IMR-90 (cell line): ENCODE measurements around the gene KAZN. TPM values are rescaled to one million over a fixed set of nuclear protein-coding genes. Genes with fewer than 3 reads are reported as not detected.

Source experiments
- ATAC-seq: fragments of 200-7000 bp; cut with Tn5 transposase; 2 replicates; pipeline ENCODE4 v1.9.1; 2020; ENCODE audit warnings: low read depth, mild to moderate bottlenecking, moderate library complexity
- BruUV-seq: library from RNA; stranded (reverse); fragments of 400-500 nt; replicated peaks from 2 replicates; lab custom pipeline; 2021; lab: Mats Ljungman, UMichigan
- CTCF ChIA-PET: fragments of 300-600 bp; formaldehyde crosslinking; extraction: SDS; loops from one replicate; lab custom pipeline; 2021; ENCODE audit warnings: antibody characterized with exemption; lab: Yijun Ruan, JAX
- POLR2A ChIA-PET: fragments of 300-600 bp; sonication (Branson Sonifier 250); formaldehyde crosslinking; loops from one replicate; lab custom pipeline; 2022; ENCODE audit warnings: antibody characterized with exemption; ENCODE audit not compliant: unreplicated experiment; lab: Charles Lee
- DNase-seq: peaks from one replicate; pipeline ENCODE4 v3.0.0; 2013
- H2AFZ ChIP-seq: replicated peaks from 2 replicates; pipeline ENCODE3; 2013; ENCODE audit warnings: low read length, mild to moderate bottlenecking; ENCODE audit not compliant: poor library complexity
- H2AK5ac ChIP-seq: 2 replicates; pipeline ENCODE4 v1.6.1; 2013; ENCODE audit warnings: low read depth, low read length, inconsistent platforms
- H2AK9ac ChIP-seq: replicated peaks from 2 replicates; pipeline ENCODE3; 2013; ENCODE audit warnings: mild to moderate bottlenecking, low read depth, low read length, moderate library complexity; ENCODE audit not compliant: poor library complexity
- H2BK120ac ChIP-seq: 2 replicates; pipeline ENCODE4 v1.6.1; 2013; ENCODE audit warnings: low read depth, low read length, inconsistent platforms
- H2BK15ac ChIP-seq: 3 replicates; pipeline ENCODE4 v1.6.1; 2013; ENCODE audit warnings: low read depth, low read length, inconsistent platforms
- H2BK20ac ChIP-seq: 2 replicates; pipeline ENCODE4 v1.6.1; 2013; ENCODE audit warnings: low read depth, mild to moderate bottlenecking, inconsistent platforms, low read length, moderate library complexity
- H2BK5ac ChIP-seq: 2 replicates; pipeline ENCODE4 v1.6.1; 2013; ENCODE audit warnings: mild to moderate bottlenecking, low read depth, low read length, inconsistent platforms; ENCODE audit not compliant: poor library complexity, severe bottlenecking
- H3K14ac ChIP-seq: replicated peaks from 2 replicates; pipeline ENCODE4 v1.6.1; 2013; ENCODE audit warnings: low read depth, low read length, inconsistent platforms
- H3K18ac ChIP-seq: 2 replicates; pipeline ENCODE4 v1.6.1; 2013; ENCODE audit warnings: low read depth, low read length, control low read depth
- H3K23ac ChIP-seq: 2 replicates; pipeline ENCODE4 v1.6.1; 2013; ENCODE audit warnings: low read depth, low read length, inconsistent platforms
- H3K27ac ChIP-seq: 2 replicates; pipeline ENCODE4 v1.5.1; 2013; ENCODE audit warnings: mild to moderate bottlenecking, control low read depth, low read length; ENCODE audit not compliant: insufficient read depth
- H3K27me3 ChIP-seq: 2 replicates; pipeline ENCODE4 v1.6.1; 2013; ENCODE audit warnings: low read length; ENCODE audit not compliant: control insufficient read depth, insufficient read depth
- H3K36me3 ChIP-seq: 2 replicates; pipeline ENCODE4 v1.6.1; 2013; ENCODE audit warnings: low read length, mixed read lengths; ENCODE audit not compliant: control insufficient read depth, insufficient read depth
- H3K4ac ChIP-seq: 2 replicates; pipeline ENCODE4 v1.6.1; 2013; ENCODE audit warnings: low read depth, low read length, inconsistent platforms
- H3K4me1 ChIP-seq: 2 replicates; pipeline ENCODE4 v1.6.1; 2013; ENCODE audit warnings: low read length, mixed read lengths; ENCODE audit not compliant: control insufficient read depth, insufficient read depth
- H3K4me2 ChIP-seq: 2 replicates; pipeline ENCODE4 v1.6.1; 2013; ENCODE audit warnings: low read depth, mild to moderate bottlenecking, control low read depth, low read length, moderate library complexity
- H3K4me3 ChIP-seq: 2 replicates; pipeline ENCODE4 v1.5.1; 2013; ENCODE audit warnings: low read depth, mild to moderate bottlenecking, control low read depth, low read length, moderate library complexity; ENCODE audit not compliant: insufficient read depth
- H3K56ac ChIP-seq: 2 replicates; pipeline ENCODE4 v1.6.1; 2013; ENCODE audit warnings: low read length, inconsistent platforms; ENCODE audit not compliant: insufficient read depth; ENCODE audit errors: extremely low read depth
- H3K79me1 ChIP-seq, 2 experiments: 2 replicates each; pipeline ENCODE4 v1.6.1; 2013; ENCODE audit warnings: low read length in 2 of 2, inconsistent platforms in 1 of 2, low read depth in 1 of 2
- H3K9ac ChIP-seq: 2 replicates; pipeline ENCODE4 v1.6.1; 2013; ENCODE audit warnings: low read depth, low read length, control low read depth
- H3K9me1 ChIP-seq: 2 replicates; pipeline ENCODE4 v1.6.1; 2013; ENCODE audit warnings: low read length, inconsistent platforms; ENCODE audit not compliant: insufficient read depth
- H3K9me3 ChIP-seq: 2 replicates; pipeline ENCODE4 v1.6.1; 2013; ENCODE audit warnings: low read length; ENCODE audit not compliant: control insufficient read depth, insufficient read depth
- H4K20me1 ChIP-seq: 2 replicates; pipeline ENCODE4 v1.6.1; 2013; ENCODE audit warnings: low read length, inconsistent platforms; ENCODE audit not compliant: insufficient read depth
- H4K5ac ChIP-seq: 2 replicates; pipeline ENCODE4 v1.6.1; 2013; ENCODE audit warnings: mild to moderate bottlenecking, low read depth, low read length, control low read depth
- H4K8ac ChIP-seq, 2 experiments: 2 replicates each; pipeline ENCODE4 v1.6.1; 2013; ENCODE audit warnings: low read depth in 2 of 2, low read length in 2 of 2, control low read depth in 1 of 2, inconsistent platforms in 1 of 2
- H4K91ac ChIP-seq: 2 replicates; pipeline ENCODE4 v1.6.1; 2013; ENCODE audit warnings: low read depth, low read length, inconsistent platforms; ENCODE audit not compliant: insufficient read depth
- BHLHE40 ChIP-seq: fragments of 150-350 bp; IDR thresholded peaks from 2 replicates; pipeline ENCODE4 v1.6.1; 2016; ENCODE audit warnings: mild to moderate bottlenecking, low read depth, low read length
- CEBPB ChIP-seq: IDR thresholded peaks from 2 replicates; pipeline ENCODE4 v1.6.1; 2012; ENCODE audit warnings: low read depth, low read length, improper control_type of control experiment
- CHD1 ChIP-seq: IDR thresholded peaks from 2 replicates; pipeline ENCODE4 v1.6.1; 2012; ENCODE audit warnings: low read depth, low read length, improper control_type of control experiment
- FOS ChIP-seq: fragments of 150-350 bp; IDR thresholded peaks from 2 replicates; pipeline ENCODE4 v1.6.1; 2016; ENCODE audit warnings: low read depth, low read length
- MAFK ChIP-seq: IDR thresholded peaks from 2 replicates; pipeline ENCODE4 v1.6.1; 2012; ENCODE audit warnings: low read depth, low read length, improper control_type of control experiment
- RAD21 ChIP-seq: IDR thresholded peaks from 2 replicates; pipeline ENCODE4 v1.6.1; 2012; ENCODE audit warnings: low read length, improper control_type of control experiment
- RFX5 ChIP-seq: IDR thresholded peaks from 2 replicates; pipeline ENCODE4 v1.8.0; 2012; ENCODE audit warnings: low read depth, mild to moderate bottlenecking, low read length, moderate library complexity
- SMC3 ChIP-seq: fragments of 150-350 bp; IDR thresholded peaks from 2 replicates; pipeline ENCODE4 v1.6.1; 2016; ENCODE audit warnings: low read depth, mild to moderate bottlenecking, antibody characterized with exemption, low read length, moderate library complexity
- WGBS, 2 experiments: methylation state at CpG; one replicate each; pipeline versions ENCODE4 v1.1.5 to v1.1.7; 2013; ENCODE audit warnings: missing lambda C conversion rate in 2 of 2; ENCODE audit not compliant: insufficient read length in 1 of 2; ENCODE audit errors: extremely low coverage in 2 of 2; 5-methylcytosine and 5-hydroxymethylcytosine counted together
- dilution Hi-C: fragments of 300-500 bp; cut with HindIII; formaldehyde crosslinking; loops from one replicate; pipeline ENCODE4 v1.14.3; 2018; ENCODE audit warnings: low sequenced_read_pairs; ENCODE audit not compliant: unreplicated experiment
- in situ Hi-C: fragments of 300-500 bp; cut with MboI; formaldehyde crosslinking; loops from 3 replicates; pipeline ENCODE4 v1.14.3; 2019; ENCODE audit warnings: low sequenced_read_pairs, inconsistent platforms, mixed read lengths
- intact Hi-C: fragments of 100-400 bp; cut with micrococcal nuclease; formaldehyde crosslinking; loops from 2 replicates; pipeline ENCODE4 v1.10.0; 2022
- polyA plus RNA-seq, 3 experiments: library from polyadenylated mRNA; depleted of rRNA; stranded (reverse); fragments of >200 nt; gene quantifications; 2 replicates each; pipeline ENCODE4 v1.2.3, GENCODE V29; 2012; ENCODE audit warnings: low replicate concordance in 1 of 3
- total RNA-seq: library from RNA; depleted of rRNA; stranded (reverse); fragments of >200 nt; gene quantifications from 2 replicates; pipeline ENCODE4 v1.2.3, GENCODE V29; 2012
- TF ChIP-seq, protein P1 (sequence below): fragments of 150-350 bp; IDR thresholded peaks from 2 replicates; pipeline ENCODE4 v1.6.1; 2017; ENCODE audit warnings: mild to moderate bottlenecking, antibody characterized with exemption, low read length, low read depth
- TF ChIP-seq, protein P2 (sequence below): fragments of 150-350 bp; IDR thresholded peaks from 2 replicates; pipeline ENCODE4 v1.6.1; 2016; ENCODE audit warnings: low read depth, mild to moderate bottlenecking, low read length, moderate library complexity, borderline replicate concordance

The KAZN gene
- total and polyA plus RNA-seq, 2 of the 4 experiments (the other 2 are of a cell fraction), result 5.2 to 10.5 TPM

DNA sequence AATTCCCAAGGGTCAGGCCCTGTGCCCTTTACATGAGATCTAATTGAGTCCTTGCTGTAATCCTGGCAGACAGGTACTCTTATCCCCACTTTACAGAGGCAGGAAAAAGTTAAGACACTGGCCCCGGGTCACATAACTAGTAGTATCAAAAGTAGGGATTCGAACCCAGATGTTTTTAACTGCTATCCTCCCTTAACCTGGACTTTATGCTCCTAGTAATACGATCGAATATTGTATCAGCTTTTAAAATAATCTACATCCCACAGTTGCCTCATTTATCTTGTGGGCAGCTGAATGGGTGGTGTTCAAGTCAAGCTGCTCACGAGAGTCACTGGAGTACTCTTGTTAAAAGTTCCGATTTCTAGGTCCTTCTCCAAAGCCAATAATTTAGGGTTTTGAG is 529.6 kb downstream of the KAZN start:
- Histone ChIP-seq H3K23ac (no peak overlapping the region), H2AFZ (no peak overlapping the region), H3K27ac (no peak overlapping the region), H4K8ac (no peak overlapping the region), H3K36me3 (no peaks in the 10 kb centered on the region), H3K9ac (no peak overlapping the region), H3K14ac (no peak overlapping the region), H2AK5ac (no peak overlapping the region), H2AK9ac (no peak overlapping the region), H2BK120ac (no peak overlapping the region), H4K20me1 (no peaks in the 10 kb centered on the region; the same call in 1 of the 2 replicates), H3K9me1 (no peaks in the 10 kb centered on the region), H2BK5ac (no peak overlapping the region), H4K91ac (no peak overlapping the region), H2BK20ac (no peak overlapping the region), H3K9me3 (peaks cover 5% of the 10 kb centered on the region), H2BK15ac (no peak overlapping the region), H3K18ac (no peak overlapping the region), H3K4ac (no peak overlapping the region), H4K5ac (no peak overlapping the region), H3K56ac (no peak overlapping the region), H3K4me1 (no peaks in the 10 kb centered on the region), H3K79me1 (no peaks in the 10 kb centered on the region), H3K27me3 (peaks cover 18% of the 10 kb centered on the region; the same call in 1 of the 2 replicates), H3K4me3 (no peak overlapping the region), H3K4me2 (no peak overlapping the region)
- in situ Hi-C loops, result no loop called here
- DNase-seq, result no peak
- POLR2A ChIA-PET, result no interaction called here
- intact Hi-C loops, result loop anchor here (1.0 kb wide), 2 partner anchors 144 to 176 kb away; no protein-coding TSS in a partner anchor
- TF ChIP-seq CHD1, result no peak
- TF ChIP-seq SMC3, result no peak
- TF ChIP-seq BHLHE40, result no peak
- TF ChIP-seq FOS, result no peak
- TF ChIP-seq RAD21, result no peak
- TF ChIP-seq, protein P1, sequence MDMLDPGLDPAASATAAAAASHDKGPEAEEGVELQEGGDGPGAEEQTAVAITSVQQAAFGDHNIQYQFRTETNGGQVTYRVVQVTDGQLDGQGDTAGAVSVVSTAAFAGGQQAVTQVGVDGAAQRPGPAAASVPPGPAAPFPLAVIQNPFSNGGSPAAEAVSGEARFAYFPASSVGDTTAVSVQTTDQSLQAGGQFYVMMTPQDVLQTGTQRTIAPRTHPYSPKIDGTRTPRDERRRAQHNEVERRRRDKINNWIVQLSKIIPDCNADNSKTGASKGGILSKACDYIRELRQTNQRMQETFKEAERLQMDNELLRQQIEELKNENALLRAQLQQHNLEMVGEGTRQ, result no peak
- TF ChIP-seq CEBPB, result no peak
- TF ChIP-seq, protein P2, sequence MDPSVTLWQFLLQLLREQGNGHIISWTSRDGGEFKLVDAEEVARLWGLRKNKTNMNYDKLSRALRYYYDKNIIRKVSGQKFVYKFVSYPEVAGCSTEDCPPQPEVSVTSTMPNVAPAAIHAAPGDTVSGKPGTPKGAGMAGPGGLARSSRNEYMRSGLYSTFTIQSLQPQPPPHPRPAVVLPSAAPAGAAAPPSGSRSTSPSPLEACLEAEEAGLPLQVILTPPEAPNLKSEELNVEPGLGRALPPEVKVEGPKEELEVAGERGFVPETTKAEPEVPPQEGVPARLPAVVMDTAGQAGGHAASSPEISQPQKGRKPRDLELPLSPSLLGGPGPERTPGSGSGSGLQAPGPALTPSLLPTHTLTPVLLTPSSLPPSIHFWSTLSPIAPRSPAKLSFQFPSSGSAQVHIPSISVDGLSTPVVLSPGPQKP, result no peak
- no peak for TF ChIP-seq MAFK
- TF ChIP-seq RFX5, result no peak
- WGBS, 2 experiments, result no CpG with 5 or more reads among the region's 6 CpGs
- CTCF ChIA-PET, result interaction anchor here (0.8 to 1.9 kb wide), 15 partner anchors 9 to 192 kb away, joined by 3 to 18 read pairs (median 4); partner anchors contain the start of gene TMEM51
- dilution Hi-C loops, result no loop called here
- ATAC-seq, result no peak
- no TSS peak for BruUV-seq
